ENCODE measurements around the gene FAM72D.
"Not testable (repeated sequence)": the region's sequence is repeated elsewhere in the genome, so short reads cannot be mapped to it uniquely, and the experiment has no call there.

Gene FAM72D

DNA sequence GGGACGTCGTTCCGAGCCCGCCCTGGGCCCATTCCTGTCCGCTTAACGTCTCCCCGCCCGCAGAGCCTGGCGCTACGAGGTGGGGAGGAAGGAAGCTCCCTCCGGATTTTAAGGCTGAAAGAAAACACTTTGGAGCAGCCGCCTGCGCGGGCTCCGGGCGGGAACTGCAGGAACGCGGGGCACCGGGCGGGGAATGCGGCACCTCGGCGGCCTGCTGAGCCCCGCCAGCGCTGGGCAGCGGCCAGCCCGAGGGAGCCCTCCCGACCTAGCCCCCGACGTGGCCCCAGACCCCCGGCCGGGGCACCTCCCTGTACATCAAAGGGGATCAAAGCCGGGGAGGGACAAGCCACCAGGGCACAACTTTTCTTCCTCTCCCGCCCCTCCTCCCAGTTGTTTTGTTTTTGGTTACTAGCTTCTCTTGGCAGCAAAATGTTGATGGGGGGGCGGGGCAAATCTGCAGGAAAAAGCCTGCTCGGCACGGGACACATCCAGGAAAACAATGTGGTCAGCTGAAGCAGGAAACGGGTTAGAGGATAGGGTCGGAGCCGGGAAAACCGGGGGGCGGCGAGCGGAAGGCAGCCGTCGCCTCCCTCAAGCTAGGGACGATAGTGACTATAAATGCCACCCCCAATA, 2.1 kb upstream of the FAM72D start:
- peak; percentile 0 for DNase-seq

DNA sequence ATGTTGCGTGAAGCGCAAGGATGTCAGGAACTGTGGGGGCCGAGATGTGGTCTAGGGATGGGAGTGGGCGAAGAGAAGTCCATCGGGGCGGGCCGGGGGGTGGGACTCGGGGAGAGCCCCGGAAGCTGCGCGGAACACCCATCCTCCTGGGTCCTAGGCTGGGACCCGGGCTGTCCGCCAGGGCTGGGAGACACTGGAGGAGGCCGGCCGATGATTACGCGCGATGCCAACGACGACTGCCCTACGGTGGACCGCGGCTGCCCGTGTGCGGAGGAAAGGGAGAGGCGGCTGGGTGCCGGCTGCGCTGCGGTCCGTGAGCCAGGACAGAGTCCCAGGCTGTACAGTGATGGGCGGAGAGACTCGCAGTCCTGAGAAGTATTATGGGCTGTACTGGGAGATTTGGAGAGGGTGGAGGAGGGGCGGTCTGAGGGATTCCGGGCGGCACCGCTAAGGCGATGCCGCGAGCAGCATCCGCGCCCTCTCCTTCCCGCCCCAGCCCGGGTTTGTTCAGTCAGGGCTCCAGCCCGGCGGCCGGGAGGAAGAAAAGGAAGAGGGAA, 1.0 kb upstream of the FAM72D start:
- DNase-seq: not testable (repeated sequence)

DNA sequence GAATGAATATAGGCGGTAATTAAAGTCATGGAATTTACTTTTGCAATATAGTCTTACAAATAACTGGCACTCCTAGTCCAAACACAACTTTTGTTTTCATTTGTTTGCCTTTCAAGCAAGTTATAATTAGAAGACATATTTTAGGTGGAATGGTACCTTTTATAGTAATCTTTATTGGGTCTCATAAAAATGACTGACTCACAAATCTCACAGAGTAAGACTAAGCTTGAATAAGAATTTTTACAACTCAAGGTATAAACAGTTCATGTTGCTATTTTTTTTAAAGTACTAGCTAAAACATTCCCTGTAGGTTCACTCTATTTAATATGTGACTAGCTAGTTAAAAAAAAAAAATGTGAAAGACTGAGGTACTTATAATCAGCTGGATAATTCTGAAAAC, 6.0 kb downstream of the FAM72D start:
- DNase-seq: not testable (repeated sequence)

DNA sequence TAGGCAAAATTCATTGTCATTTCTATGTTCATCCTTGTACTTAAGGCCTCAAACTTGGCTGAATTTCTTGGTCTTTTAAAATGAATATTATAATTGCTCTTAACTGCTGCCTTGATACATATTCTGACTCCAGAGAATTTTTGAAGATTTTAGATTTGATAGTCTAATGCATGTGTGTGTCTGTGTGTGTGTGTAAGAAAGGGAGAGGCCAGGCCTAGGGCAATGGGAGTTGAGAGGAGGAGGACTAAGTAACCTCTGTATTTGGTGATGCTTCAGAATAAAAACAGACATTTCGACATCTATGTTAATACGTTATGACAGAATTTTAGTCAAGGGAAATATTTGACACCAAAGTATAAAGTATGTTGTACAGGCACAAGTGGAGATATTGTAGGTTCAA, 7.5 kb downstream of the FAM72D start:
- not testable (repeated sequence) for DNase-seq

DNA sequence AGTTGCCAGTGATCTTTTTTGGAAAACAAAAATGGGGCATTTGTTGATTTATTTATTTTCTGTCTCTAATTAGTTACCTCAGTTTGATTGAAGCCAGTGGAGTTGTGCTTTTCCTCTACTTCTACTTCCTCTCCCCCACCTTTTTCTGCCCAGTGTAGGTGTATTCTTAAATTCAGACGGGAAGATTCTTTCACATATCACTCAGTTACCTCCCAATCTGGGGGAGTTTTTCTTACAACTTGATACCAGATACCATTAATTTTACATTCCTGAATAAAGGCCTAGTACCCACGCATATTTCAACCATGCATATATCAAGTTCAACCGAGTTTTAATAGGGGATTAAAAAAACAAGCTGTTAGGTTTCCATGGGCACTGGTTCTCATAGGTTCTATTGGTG, 15.9 kb downstream of the FAM72D start:
- DNase-seq: not testable (repeated sequence)

DNA sequence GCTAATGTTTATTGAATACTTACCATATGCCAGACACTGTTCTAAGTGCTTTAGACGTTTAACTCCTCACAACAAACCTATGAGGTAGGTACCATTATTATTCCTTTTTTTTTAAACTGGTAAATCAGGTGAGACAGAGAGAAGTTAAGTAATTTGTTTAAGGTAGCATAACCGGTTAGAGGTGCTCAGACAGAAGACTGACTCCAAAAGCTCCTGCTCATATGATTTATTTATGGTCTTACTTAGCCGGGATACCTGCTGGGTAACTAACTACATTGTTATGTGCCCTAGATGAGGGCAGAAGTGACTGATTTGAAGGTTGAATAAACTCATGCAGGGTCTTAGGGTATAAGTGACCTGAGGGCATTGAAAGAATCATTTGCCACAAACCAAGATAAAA, 16.9 kb downstream of the FAM72D start:
- not testable (repeated sequence) for DNase-seq

DNA sequence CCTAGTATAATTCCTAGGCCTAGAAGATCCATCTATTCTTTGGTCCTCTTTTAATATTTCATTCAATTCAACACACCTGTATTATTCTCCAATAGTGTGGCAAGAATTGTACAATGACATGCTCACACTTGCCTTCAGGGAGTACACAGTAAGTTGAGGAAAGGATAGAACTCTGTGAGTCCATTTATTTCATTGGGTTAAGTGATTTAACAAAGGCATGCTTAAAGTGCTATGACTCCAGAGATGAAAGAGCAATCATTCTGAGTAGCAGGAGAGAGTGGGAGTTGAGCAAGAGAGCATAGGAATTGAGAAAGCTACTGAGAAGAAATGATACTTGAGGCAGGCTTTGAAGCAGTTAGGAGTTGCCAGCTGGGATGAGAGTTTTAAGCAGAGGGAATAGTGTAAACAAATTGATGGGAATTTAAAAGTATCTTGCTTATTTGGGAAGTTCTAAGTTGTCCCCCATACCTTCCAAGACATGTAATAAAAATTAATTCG, 18.8 kb downstream of the FAM72D start:
- not testable (repeated sequence) for DNase-seq

DNA sequence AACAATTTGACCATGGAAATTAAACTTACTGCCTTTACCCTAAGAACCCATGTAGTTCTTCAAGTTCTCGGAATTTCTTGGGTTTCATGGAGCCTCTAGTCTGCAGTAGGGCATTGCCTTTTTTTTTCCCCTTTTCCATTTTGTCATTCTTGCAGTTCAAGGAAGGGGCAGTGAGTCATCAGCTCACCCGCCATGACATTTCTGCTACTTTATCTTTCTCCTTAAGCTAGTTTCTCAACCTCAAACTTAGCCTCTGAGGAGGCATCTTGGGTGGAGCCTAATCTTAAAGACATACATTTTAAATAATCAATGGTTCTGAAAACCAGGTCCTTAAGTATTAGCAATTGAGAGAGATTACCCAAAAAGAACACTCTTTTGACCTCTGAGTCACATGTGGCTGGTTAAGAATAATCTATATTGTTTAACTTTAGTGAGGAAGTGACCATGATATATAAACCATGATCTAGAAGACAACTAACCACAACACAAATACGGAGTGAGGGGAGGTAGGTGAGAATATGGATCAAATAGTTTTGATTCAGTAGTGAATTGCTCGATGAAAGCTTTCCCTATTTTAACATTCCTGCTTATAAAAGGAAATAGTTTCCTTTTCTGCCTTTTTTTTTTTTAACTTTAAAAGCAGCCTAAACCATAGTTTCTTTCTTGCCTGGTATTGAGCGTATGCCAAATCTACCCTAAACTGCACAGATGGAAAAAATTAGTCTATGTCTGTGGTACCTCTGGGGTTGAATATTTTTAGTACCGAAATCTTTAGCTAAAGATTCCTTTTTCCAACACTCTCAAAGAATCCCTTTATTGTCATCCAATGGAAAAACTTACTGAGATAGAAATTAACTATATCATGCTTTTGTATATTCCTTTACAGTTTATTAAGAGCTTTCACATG, 20.1 kb downstream of the FAM72D start:
- not testable (repeated sequence) for DNase-seq

DNA sequence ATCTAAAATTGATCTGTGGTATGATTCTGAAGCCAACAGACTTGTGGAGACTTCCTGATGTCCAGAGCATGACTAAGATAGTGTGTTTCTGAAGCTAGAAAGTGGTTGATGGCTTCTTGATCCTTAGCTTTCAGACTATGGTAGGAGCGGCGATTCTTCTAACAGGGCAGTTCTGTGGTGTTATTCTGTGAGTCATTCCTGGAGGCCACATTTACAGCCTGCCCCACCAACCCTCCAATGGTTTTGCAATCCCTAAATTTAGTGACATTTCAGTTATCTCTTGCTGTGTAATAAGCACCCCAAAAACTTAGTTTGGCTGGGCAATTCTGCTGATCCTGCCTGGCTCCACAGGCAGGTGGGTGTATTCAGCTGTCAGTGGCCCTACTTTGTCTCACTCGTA, 24.1 kb downstream of the FAM72D start:
- DNase-seq: not testable (repeated sequence)

DNA sequence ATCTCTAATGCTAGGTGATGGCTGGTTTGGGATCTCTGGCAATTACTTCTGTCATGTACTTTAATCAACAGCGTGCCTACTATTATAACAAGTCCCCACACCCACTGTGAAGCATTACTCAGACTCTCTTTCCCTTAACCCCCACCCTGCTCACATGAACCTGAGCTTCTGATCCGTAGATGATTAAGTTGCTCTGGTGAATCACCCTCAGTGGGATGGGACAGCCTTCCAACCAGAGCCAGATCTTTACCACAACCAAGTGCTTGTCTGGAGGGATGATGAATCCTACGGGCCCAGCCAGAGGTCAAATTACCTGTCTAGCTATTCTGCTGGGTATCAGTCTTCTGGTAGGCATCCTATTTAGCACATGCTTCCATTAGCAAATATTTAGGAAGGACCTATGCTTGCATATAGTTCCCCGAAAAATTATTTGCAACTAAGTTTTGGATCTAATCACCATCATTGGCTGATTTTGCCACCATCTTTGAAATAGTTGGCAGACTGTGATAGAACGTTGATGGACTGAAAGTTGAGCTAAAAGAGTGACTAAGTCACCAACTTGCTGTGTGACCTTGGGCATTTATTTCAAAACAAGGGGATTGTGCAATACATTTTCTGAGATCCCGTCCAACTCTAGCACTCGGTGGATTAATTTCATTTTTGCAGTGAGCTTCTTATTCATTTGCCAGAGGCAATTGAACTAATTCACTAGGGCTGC, 26.7 kb downstream of the FAM72D start:
- not testable (repeated sequence) for DNase-seq

DNA sequence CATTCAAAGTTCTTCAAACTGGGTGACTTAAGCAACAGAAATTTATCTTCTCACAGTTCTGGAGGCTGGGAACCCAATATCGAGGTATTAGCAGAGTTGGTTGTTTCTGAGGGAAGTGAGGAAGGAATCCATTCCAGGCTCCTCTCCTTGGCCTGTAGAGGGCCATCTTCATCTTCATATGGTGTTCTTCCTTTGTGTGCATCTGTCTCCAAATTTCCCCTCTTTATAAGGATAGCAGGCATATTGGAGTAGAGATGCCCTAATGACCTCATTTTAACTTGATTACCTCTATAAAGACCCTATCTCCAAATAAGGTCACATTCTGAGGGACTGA, 27.3 kb downstream of the FAM72D start:
- not testable (repeated sequence) for DNase-seq

DNA sequence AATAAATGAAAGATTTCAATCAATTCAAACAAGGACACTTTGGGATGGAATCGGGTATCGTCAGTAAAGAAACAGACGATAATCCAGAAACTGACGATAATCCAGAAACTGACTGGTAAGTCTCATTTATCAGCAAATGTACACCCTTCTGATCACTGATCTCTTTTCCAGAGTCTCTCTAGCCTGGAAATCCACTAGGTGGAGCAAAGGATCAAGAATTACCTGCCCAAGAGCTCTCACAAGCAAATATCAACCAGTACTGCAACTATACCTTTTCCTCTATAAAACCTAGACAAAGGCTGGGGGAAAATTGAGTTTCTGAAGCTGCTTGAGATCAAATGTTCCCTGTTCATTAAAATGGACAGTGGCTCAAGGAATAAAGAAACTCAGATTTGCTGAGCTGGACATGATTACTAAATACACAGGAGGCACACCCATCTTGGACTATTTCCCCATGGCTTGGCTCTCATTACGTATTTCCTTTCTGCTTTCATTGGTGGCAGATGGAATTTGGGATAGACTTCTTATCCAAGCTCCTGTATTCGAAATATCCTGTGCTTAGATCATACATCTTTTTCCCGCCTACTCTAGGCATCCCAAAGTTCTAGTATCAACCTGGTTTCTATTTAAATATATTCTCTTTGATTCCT, 28.3 kb downstream of the FAM72D start:
- DNase-seq: not testable (repeated sequence)

DNA sequence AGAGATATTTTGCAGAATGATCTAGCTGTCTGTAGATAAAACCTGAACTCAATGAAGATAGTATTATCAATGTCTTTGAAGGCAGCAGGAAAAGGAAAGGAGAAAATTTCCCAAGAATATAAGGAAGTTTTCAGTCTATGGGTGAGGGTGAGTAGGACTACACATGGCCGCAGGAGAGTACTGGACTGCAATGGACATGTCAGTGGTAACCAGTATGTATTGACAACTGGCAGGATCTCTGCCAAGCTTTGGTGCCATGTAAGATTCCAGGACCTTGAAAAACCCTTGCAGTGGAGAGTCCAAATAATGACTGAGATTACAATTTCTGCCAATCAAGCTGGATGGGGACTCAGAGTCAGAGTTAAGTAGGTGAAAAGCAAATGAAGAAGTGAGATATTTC, 29.3 kb downstream of the FAM72D start:
- not testable (repeated sequence) for DNase-seq

DNA sequence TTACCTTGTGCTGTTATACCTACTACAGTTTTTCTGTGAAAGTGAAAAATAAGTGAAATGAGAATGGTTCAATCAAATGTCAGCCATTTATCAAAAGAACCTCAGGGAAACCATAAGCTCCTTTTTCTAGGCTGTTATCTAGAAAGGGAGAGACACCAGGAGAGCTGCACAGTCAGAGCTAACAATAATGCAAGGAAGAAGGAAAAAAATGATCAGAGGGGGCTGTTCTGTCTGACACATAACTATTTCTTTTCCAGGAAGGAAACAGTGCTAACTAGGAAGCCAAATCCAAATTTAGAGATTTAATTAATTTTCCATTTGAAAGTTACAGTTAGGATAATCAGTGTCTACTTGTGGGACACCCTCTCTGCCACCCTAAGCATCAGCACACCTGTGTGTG, 31.4 kb downstream of the FAM72D start:
- not testable (repeated sequence) for DNase-seq

DNA sequence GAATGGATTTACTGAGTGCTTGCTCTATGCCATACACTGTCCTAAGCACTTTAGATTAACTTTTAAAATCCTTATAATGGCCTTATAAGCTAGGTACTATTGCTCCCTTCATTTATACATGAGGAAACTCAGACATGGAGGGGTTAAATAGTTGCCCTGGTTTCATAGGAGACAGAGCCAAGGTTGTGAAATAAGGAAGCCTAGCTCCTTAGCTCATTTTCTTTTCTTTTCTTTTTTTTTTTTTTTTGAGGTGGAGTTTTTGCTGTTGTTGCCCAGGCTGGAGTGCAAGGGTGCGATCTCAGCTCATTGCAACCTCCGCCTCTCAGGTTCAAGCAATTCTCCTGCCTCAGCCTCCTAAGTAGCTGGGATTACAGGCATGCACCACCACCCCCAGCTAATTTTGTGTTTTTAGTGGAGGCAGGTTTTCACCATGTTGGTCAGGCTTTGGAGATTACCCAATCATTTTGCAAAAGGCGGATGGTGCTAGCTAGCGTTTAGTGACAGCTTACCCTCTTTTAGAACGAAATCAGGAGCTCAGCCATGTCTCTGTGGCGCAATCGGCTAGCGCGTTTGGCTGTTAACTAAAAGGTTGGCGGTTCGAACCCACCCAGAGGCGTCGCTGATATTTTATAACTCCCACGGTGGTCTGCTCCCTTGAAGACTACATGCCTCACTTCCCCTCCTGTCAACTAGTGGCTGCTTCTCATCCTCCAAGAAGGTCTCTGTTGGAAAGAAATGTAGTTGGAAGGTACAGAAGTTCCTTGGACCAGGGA, 33.1 kb downstream of the FAM72D start:
- peak; percentile 41 for DNase-seq

DNA sequence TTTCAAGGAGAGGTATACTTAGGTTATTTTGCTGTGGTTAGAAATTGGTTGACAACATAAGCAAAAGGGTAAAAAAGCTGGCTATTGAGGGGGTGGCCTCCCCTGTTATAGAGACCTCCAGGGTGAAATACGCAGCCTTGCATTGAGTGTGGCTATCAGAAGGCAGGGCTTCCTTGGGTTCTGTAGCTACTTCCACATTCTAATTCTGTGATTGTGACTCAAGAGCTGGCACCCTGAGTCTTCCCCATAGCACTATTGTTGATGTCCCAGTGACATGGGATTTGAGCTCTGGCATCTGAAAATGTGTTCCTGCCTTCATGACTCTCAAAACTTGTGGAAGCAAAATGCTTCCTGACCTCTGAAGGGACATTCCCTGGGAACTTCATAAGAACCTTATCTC, 38.7 kb downstream of the FAM72D start:
- not testable (repeated sequence) for DNase-seq

DNA sequence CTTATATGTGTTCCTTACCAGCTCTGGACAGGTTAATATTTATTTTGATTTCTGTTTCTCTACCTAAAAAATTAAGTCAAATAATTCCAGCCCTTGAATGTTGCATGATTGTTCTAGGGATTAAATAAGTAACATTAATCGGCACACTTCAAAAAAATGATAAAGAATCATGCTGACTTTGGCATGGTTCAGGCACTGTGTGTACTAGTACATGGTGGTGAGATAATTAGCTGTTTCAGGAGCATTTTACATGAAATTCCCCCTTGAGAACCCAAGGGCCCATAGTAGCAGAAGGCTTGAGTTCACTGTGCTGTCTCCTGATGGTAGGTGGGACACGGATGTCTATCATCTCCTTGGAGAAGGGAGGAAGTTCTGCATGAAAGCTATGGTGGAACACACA, 44.8 kb downstream of the FAM72D start:
- not testable (repeated sequence) for DNase-seq

DNA sequence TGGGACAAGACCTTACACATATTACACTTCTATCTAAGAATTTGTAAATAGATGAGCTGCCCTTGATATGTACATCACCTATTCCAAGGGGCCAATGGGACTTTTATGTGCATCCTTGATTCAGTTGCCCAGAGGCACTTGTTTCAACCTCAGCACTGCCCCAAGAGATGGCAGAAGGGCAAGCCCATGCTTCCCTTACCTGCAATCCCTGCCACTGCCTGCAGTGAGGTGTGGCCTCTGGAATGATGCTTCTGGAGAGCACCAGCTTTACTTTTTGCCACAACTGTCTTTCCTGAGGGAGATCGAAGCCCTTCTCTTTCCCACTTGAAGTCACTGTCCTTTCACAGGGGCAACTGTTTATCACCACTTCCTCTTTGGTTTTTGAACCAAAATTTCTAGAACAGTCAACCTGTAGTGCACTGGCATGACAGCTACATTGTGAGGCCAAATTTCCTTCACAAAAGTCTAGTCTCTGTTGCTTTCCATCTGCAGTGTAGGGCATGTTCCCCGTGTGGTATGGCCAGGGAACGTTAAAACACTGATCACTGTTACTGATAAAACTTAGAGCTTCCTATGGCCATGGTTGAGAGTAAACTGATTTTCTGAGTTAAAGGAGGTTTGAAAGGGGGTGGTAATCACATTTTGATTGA, 48.6 kb downstream of the FAM72D start:
- DNase-seq: not testable (repeated sequence)

DNA sequence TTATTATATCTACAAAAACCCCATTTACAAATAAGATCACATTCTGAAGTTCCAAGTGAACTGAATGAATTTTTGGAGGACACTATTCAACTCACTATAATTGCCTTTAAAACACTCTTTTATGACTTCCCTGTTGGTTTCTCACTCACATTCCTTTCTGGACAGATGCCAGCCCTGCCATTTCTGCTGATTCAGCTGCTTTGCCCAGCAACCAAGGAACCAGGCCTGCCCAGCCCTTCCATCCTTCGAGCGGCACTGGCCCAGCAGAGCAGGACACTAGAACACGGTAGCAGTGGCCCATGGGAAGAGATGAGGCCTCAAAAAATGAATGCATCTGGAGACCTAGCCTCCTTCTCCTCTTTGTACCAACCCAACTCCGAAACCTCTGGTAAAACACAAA, 50.5 kb downstream of the FAM72D start:
- DNase-seq: not testable (repeated sequence)

DNA sequence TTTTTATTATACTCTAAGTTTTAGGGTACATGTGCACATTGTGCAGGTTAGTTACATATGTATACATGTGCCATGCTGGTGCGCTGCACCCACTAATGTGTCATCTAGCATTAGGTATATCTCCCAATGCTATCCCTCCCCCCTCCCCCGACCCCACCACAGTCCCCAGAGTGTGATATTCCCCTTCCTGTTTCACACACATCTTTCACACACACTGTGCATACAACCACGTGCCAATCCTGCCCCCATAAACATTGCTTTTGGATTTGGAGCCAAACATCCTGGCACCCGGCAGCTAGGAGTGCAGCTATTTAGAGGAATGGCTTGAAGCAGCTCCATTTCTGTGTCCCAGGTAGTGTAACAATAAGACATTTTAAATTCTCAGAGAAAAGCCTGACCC, 51.4 kb downstream of the FAM72D start:
- DNase-seq: not testable (repeated sequence)

DNA sequence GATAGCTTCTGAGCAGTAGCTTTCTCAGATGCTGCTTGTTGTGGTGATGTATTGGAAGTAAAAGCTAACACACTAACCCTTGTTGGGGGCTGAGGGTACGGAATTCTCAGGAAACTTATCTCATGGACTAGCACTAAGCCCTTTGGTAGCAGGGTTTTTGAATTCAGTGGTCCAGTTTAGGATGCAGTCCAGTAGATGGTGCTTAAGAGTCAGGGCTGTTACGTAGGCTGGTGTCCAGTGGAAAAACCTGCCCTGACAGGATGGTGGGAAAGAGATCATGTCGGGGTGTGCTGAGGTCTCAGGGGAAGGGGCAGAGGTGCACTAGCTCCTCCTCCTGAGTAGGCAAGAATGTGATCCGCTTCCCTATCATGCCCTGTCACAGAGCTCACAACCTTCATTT, 59.6 kb downstream of the FAM72D start:
- not testable (repeated sequence) for DNase-seq

Data from inflammatory macrophage treated with lipopolysaccharide for 4 hours (primary cell).